COLO668 (cell line): ENCODE measurements around the gene PSAT1.

Experiments
- DNase-seq: peaks from one replicate; lab custom pipeline; 2025; ENCODE audit not compliant: unreplicated experiment; lab: John Stamatoyannopoulos, UW

Gene PSAT1

DNA sequence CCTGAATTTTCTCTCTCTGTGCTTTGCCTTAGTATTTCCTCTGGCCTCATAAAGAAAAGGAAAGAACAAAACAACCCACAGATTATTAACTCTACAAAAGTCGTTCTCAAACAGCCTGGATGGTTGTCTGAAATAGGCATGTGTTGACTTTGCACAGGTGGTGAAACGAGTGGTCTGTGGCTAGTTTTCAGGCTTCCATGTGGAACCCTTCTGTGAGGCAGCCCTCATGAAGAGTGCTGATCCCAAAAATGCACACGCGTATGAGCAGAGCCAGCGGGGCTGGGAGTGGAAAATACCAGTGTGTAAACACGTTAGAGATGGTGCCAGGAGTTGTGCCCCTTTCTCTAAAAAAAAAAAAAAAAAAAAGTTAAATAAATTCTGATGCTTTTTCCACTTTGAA is 4.9 kb upstream of the PSAT1 start:
- DNase-seq, result peak; percentile 12

DNA sequence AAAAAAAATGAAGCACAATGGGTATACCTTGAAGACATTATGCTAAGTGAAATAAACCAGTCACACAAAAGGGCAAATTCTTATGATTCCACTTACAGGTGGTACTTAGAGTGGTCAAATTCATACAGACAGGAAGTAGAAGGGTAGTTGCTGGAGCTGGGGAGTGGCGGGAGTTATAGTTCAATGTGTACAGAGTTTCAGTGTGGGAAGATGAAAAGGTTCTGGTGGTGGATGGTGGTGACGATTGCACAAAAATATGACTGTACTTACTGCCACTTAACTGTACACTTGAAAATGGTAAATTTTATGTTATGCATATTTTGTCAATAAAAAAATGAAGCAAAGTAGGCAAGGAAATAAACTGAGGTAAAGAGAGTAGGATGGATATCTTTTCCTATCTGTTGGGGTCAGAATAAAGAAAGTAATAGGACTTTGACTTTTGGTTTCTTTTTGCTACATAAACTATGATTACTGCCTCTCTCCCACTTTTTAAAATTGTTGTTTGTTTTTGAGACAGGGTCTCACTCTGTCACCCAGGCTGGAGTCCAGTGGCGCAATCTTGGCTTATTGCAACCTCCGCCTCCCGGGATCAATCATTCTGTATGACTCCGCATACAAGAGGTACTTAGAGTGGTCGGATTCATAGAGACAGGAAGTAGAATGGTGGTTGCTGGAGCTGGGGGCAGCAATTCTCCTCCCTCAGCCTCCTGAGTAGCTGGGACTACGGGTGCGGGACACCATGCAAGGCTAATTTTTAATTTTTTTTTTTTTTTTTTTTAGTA is 4.0 kb upstream of the PSAT1 start:
- no peak for DNase-seq

DNA sequence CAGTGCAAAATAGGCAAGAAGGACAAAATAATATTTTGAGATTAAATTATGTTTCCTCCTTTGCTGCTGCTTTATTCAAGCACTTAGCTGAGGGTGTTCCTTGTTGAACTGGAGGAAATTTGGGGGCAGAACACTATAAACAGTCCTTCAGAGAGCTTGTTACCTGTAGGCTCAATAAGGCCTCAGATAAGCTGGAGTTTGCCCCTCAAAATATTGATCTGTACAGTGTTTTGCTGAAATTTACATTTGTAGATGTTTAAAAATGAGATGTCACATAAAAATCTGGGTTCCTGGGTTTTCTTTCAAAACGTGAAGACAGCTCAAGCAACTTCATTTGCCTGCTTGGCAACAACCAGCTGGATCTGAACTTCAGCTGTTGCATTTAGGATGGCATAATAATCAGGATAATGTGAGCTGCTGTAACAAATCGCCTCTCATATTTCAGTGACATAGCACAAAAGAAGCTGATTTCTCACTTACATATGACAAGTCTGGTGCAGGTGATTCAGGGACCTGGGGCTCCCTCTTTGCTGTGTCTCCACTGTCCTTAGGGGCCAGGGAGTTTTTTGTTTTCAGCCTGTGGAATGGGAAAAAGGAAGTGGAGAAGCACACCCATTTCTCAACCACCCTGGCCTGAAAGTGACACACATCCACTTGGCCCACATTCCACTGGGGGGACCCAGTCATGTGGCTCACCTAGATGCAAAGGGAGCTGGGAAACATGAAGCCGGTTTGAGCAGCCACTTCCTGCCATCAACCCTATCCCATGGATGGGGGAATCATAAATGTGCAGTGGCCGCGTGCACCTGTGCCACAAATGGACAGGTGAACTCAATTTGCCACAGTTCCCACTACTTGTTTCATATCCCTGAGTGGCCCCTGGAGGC is 2.4 kb upstream of the PSAT1 start:
- DNase-seq, result no peak

DNA sequence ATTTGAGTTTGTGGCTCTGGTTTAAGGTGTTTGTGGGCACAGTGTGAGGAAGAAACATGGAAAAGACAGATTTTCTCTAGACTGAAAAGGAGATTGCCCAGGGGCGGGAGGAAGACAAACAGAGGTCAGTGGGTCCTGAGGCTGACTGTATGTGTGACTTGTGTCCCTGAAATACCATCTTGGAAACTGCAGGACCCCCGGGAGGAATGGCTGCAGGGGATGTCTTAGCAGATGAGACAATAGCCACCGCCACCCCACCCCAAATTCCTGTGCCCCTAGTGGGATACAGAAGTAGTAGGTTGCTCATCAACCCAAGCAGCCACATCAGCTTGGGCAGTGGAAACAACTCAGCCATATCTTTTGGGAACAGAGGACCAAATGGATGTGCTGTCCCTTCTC is 1.7 kb upstream of the PSAT1 start:
- no peak for DNase-seq

DNA sequence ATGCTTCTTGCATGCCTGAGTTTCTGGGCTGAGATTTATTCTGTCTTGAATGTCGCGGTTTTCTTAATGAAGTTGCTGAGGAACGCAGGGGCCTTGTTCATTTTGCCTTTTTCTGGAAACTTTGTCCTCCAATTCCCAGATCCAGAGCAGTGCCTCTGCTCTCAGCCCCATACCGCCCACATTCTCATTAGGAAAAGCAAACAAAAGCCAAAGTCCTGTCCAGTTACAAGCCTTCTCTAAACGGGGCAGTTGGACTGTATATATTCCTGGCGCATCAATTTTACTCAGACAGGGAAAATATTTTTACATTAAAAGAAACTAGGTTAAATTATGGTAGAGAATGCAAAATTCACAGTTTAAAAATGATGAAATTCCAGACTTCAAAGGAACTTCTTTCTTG is 1.2 kb upstream of the PSAT1 start:
- DNase-seq, result no peak

DNA sequence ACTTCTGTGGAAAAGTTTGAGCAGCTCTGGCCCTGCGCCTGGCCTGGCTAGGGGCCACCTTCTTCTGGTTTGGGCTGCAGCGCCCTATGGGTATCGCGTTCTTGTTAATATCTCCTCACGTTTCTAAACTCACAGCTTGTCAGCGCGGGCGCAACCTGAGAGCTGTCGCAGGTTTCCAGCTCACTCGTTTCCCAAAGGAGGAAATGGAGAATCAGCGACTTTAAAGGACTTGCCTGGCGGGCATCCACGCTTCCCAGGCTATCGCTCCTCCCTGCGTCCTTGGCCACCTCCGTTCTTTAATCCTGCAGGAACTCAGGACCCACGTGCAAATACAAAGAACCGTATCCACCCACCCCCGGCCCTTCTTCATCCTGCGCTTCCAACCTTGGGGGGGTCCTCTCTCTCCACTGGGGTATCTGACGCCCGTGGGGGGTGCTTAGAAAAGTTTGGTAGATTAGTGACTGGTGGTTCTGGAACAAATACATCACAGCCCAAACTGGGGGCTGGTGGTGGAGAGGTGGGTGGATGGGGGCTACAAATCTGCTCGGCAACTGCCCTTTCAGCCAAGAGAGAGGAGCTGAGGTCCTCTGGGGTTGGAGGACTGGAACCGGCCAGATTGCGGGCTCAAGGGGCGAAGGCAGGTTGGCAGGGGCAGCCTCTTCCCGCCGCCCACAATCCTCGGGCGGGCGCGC is 578 bp upstream of the PSAT1 start:
- DNase-seq, result peak; percentile 57

DNA sequence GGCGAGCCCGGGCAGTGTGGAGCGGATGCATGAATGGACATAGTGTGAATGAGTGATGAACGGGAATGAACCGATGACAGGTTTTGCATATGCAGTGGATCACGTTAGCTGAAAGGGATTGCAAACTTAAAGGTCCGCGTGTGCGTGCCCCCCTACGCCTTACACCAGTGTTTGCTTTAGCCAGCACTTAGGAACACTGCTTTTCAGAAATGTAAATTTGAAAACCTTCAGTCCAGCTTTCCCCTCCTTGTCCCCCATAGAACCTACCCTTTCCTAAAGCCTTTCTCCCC is 692 bp downstream of the PSAT1 start:
- no peak for DNase-seq

DNA sequence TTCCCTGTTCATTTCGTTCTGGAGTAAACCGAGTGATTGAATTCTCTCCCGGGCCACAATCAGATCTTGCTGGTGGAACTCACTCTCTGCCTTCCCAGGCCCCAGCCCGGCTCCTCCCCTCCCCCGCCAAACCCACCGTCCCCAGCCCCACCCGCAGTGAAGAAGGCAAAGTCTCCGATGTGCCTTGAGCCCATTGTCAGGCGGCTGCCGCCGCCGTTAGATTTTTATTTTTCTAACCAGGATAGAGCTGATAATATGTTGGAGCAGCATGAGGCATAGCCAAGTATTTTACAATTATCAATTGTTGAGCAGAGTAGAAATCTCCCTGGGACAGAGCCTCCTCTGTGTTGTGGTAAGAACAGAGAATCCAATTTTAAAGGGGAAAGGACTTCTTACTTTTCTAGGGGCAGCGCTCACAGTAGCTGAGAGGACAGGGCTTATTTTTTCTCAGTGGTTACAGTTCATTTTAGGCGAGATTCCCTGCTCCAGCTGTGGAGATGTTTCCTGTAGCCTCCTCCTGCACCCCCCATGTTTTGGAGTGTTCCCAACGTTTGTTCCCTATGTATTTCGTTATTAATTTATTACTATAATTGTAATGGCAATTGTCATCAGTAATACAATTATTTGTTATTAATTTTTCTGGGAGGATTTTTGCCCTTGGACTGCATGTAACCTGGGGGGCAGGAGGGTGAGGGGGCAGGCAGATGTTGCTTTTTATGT is 1.3 kb downstream of the PSAT1 start:
- DNase-seq, result peak; percentile 25

DNA sequence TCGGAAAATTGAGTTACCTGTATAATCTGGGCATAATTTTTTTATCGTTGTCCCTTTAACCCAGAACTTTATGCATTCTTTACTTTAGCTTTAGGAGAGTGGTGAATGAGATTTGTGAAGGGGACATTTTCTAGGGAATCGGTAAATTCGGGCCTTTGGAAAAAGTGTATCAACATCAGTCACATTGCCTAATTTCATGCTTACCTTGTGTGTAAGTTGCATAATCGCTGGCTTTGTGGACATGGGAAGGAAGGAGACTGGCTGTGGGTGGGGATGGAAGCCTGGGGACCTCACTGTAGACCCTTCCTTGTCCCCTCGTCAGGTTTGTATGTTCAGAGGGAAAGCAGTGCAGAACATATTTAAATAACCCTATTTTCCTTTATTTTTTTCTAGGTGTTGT is 3.3 kb downstream of the PSAT1 start:
- no peak for DNase-seq

DNA sequence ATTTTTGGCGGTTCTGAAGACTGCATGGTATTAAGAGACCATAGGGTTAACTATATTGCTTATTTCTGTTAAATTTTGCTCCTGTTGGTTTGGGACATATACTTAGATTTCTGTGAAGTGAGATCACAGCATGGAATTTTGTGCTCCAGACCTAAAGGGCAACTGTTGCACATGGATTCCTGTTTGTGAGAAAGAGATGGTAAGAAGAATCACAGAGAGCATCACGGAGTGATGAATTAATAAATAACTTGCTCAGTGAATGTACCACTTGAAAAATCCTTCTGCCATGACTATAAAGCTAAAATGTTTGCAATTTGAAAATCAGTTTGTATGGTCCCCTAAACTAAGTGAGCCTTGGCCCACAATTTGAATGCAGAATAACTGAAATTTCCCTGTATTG is 4.5 kb downstream of the PSAT1 start:
- no peak for DNase-seq

DNA sequence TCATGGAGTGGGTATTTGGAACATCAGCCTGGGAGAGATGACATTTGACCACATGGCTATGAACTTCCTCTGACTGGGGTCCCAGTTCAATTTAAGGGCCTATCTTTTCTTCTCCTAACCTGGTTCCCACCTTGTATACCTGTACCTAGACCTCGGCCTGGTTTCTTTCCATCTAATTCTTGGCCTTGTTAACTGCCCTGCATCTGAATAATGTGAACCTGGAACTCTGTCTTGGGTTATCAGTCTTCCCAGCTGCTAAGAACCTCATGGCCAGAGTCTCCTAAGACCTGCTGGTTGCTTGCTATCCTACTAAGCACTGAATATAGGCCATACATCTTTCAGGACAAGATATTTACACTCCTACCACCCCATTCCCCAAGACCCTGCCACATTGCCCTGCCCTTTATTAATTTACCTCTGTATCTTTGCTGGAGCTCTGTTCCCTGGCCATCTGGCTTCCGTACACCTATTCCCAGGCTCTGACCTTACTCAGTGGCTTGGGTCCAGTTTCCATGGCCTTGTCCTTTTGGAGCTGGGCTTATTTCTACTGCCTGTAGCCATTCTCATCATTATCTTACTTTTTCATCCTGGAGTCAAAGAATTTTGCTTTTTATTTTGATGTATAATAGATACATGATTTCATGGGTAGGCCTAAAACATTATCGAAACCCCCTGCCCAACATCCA is 6.6 kb downstream of the PSAT1 start:
- no peak for DNase-seq

DNA sequence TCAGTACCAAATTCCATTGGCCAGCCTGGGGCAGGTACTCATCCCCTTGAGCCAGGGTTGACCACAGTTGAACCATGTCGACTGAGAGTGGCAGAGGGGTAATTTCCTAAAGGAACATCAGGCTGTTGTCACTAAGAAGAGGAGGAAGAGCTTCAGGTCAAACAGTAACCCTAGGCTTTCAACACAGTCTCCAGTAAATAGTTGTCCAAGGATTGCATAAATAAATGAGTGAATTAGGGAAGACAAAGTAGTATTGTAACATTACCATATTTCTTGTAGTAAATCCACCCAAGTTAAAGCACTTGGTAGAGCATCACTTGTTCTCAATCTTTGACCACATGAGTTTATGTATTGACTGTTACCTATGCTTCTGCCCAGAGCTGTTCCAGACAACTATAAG is 7.4 kb downstream of the PSAT1 start:
- DNase-seq, result no peak

DNA sequence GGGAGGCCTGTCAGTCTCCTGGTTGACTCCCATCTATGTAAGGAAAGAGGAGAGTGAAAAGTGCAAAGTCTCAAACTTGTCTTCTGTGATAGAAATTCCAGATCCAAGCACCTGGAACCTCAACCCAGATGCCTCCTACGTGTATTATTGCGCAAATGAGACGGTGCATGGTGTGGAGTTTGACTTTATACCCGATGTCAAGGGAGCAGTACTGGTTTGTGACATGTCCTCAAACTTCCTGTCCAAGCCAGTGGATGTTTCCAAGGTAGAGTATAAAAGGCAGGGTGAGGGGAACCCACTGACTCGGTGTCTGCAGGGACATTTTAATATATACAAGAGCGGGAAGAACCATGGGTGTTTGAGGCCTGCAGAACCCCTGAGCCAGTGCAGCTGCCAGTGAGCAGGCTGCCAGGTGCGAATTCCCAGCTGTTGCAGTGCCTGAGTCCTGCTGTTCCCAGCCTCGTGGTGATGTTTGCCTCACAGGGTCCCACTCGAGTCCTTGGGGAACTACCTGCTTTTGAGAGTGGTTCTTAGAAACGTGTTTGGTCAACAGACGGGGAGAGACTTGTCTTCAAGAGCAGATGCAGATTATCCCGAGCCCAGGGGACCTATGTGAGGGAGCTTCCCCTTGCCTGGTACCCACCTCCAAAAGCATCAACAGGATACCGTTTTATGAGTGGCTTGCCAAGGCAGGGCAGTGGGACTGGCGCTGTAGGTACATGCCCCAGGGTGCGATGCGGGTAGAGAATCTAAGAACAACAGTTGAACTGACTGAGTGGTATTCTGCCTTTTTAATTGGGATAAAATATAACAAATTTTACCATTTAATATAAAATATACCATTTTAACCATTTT is 9.5 kb downstream of the PSAT1 start:
- no peak for DNase-seq

DNA sequence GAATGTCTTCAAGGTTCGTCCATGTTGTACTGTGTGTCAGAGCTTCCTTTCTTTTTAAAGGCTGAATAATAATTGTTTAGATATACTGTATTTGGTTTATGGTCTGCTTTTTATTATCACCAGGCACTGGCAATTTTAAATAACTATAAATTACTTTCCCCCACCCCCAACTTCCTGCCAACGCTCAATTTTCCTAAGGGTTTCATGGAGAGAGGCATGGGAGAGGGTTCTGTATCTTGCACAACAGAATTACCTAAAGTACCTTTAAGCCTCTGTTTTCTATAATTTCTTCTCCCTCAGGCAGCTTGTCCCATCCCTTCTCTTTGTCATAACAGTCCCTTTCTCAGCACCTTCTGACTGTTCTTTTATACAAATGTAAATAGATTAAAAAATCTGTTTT is 10.4 kb downstream of the PSAT1 start:
- no peak for DNase-seq

DNA sequence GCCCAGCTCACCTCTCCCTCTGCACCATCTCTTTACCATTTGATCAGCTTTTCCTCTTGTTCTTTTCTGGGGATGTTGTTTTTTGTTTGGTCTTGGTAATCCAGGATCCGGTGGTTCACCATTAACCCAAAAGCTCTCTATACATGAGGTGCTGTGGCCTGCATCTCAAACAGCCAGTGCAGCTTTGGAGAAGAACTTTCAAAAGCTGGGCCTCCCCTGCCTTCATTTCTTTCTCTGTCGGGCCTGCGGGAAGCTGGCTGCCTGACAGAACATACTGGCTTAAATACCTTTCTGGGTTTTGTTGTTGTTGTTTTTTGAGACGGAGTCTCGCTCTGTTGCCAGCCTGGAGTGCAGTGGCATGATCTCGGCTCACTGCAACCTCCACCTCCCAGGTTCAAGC is 12.1 kb downstream of the PSAT1 start:
- no peak for DNase-seq

DNA sequence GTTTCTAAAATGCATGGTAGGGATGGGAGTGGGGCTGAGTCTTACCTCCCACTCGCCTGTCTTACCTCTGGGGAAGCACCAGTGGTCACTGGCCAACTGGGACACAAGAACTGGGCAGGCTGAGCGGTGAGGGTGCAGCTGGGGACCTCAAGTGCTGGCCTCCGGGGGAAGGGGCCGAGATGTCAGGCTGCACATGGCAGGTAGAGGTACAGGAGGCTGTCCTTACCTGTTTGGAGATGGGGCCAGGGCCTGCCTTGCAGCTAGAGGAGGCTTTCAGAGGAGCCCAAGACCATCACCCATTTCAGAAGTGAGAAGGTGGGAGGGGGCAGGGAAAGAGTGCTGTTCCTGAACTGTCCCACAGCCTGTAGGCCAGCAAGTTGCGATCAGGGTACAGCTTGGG is 14.2 kb downstream of the PSAT1 start:
- DNase-seq, result no peak

DNA sequence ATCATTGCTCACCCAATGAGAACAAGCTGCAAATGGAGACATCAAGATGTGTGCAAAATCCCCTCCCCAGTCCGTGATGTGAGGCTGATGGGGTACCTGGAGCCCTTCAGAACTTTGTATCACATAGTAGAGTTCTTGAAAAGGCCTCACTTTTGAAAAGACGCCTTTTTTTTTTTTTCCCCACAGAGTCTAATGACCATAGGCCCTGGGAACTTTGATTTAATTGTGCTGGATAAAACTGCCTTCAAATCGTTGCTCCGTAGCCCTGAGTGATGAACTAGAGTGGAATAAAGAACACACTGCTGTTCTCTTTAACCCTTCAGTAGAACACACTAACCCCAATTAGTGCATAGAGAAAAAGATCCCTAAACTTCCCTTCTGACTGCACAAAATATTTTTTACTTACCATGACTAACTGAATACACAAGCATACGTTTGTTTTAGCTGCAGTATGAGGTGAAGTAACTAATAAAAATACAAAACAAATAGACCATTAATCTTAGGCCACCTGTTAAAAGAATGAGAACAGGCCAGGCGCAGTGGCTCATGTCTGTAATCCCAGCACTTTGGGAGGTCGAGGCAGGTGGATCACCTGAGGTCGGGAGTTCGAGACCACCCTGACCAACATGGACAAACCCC is 15.1 kb downstream of the PSAT1 start:
- no peak for DNase-seq

DNA sequence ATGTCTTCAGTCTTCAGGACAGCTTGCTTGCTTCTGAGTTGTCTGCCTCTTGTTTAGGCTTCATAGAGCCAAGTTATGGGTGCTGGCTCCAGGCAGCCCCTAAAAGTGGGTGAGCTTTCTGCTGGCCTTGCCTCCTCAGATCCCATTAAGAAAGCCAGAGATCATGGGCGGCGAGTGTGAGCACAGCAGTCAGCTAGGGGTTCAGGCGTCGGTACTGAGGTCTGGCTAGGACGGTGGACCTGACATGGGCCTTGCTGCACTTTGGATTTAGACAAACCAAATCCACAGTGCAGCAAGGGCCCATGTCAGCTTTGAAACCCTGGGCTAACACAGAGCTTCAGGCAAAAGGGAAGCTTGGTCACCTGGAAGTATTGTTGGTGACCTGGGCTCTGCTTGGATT is 17.6 kb downstream of the PSAT1 start:
- no peak for DNase-seq
